K562 (cell line): ENCODE measurements around the gene CRKL. TPM values are rescaled to one million over a fixed set of nuclear protein-coding genes. Genes with fewer than 3 reads are reported as not detected.

Experiments used
- ATF1 ChIP-seq, 2 experiments: fragments of 450-650 bp in 1 of 2; IDR thresholded peaks; 2 replicates each; pipeline ENCODE4 v1.6.1; 2016; ENCODE audit warnings: missing compliant biosample characterization in 1 of 2, missing genetic modification characterization in 1 of 2
- BRD4 ChIP-seq: fragments of 200-600 bp; sonication (generic); IDR thresholded peaks from 2 replicates; pipeline ENCODE4 v1.6.1; 2017; ENCODE audit warnings: inconsistent platforms
- CHD1 ChIP-seq: fragments of 200-600 bp; sonication (generic); IDR thresholded peaks from one replicate; pipeline ENCODE4 v1.6.1; 2012; ENCODE audit warnings: mild to moderate bottlenecking, moderate library complexity, low read length, inconsistent platforms
- DIDO1 ChIP-seq: fragments of 450-650 bp; IDR thresholded peaks from 2 replicates; pipeline ENCODE4 v1.6.1; 2016; ENCODE audit warnings: low read depth, missing biosample characterization, missing genetic modification characterization
- ERF ChIP-seq: fragments of 450-650 bp; formaldehyde crosslinking; IDR thresholded peaks from 2 replicates; pipeline ENCODE4 v1.4.0; 2020; ENCODE audit warnings: mild to moderate bottlenecking, mixed read lengths
- HDAC3 ChIP-seq: fragments of 450-650 bp; IDR thresholded peaks from 2 replicates; pipeline ENCODE4 v1.6.1; 2018; ENCODE audit warnings: borderline replicate concordance, mild to moderate bottlenecking, moderate library complexity; ENCODE audit not compliant: partially characterized antibody
- HES1 ChIP-seq: fragments of 450-650 bp; IDR thresholded peaks from 2 replicates; pipeline ENCODE4 v1.6.1; 2016; ENCODE audit warnings: low read depth, mild to moderate bottlenecking, moderate library complexity
- IRF2 ChIP-seq: sonication (generic); formaldehyde crosslinking; IDR thresholded peaks from 2 replicates; pipeline ENCODE4 v1.8.1; 2022; ENCODE audit warnings: mild to moderate bottlenecking, missing genetic modification reagents
- MECOM ChIP-seq: fragments of 250-450 bp; sonication (Bioruptor Pico); IDR thresholded peaks from 2 replicates; pipeline ENCODE4 v1.8.0; 2022; ENCODE audit warnings: inconsistent platforms
- MLLT1 ChIP-seq, 2 experiments: fragments of 450-650 bp; IDR thresholded peaks; 2 replicates each; pipeline ENCODE4 v1.6.1; 2016
- PHB ChIP-seq: fragments of 250-450 bp; sonication (Bioruptor Pico); IDR thresholded peaks from 2 replicates; pipeline ENCODE4 v1.5.0; 2021
- RFX7 ChIP-seq: fragments of 250-450 bp; sonication (Bioruptor Pico); IDR thresholded peaks from 2 replicates; pipeline ENCODE4 v1.5.1; 2021; ENCODE audit warnings: mild to moderate bottlenecking
- ZBTB1 ChIP-seq: sonication (generic); formaldehyde crosslinking; IDR thresholded peaks from 2 replicates; pipeline ENCODE4 v1.8.1; 2023; ENCODE audit warnings: missing genetic modification reagents, low read depth, mild to moderate bottlenecking, borderline replicate concordance
- ZNF655 ChIP-seq: fragments of 250-450 bp; sonication (Bioruptor Pico); IDR thresholded peaks from 2 replicates; pipeline ENCODE4 v1.5.0; 2021
- ZNF75A ChIP-seq: fragments of 450-650 bp; formaldehyde crosslinking; IDR thresholded peaks from 2 replicates; pipeline ENCODE4 v1.4.0; 2020; ENCODE audit warnings: mild to moderate bottlenecking
- polyA plus RNA-seq, 8 experiments: library from polyadenylated mRNA; depleted of rRNA in 4 of 8; stranded (reverse) in 5 of 8; unstranded in 3 of 8; fragments of >200 nt; fragmentation: Nextera tagmentation in 2 of 8; fragmentation: Illumina TruSeq in 1 of 8; extraction: Ambion mirVana in 2 of 8; extraction: Trizol in 1 of 8; gene quantifications; 2 replicates each; pipeline versions ENCODE4 v1.2.1 to v1.2.3, GENCODE V29; 2011 to 2014; ENCODE audit warnings: inconsistent platforms in 1 of 8, missing spikeins in 1 of 8
- total RNA-seq, 7 experiments: library from RNA; depleted of rRNA in 6 of 7; stranded (reverse); fragments of >200 nt in 6 of 7; fragmentation: Illumina TruSeq in 2 of 7; extraction: Trizol in 2 of 7; gene quantifications; 2 replicates each; pipeline versions ENCODE4 v1.2.1 to v1.2.3, GENCODE V29; 2011 to 2021; ENCODE audit warnings: low replicate concordance in 1 of 7
- TF ChIP-seq, protein P1 (sequence below): fragments of 250-450 bp; sonication (Bioruptor Pico); IDR thresholded peaks from 2 replicates; pipeline ENCODE4 v1.4.0; 2020; ENCODE audit warnings: mild to moderate bottlenecking, moderate library complexity, borderline replicate concordance

The CRKL gene
- total and polyA plus RNA-seq, 9 of the 15 experiments (the other 6 are each of a cell fraction or from before 2014, with no cell fraction given) = 100 to 263 (median 124) TPM

- TF ChIP-seq ZNF655 (no peak), HDAC3 (no peak), MLLT1 (IDR thresholded peaks at IDR 0.05) (no peak), MECOM (CRISPR knock-in tag) (no peak), CHD1 (peak; percentile 5), DIDO1 (tag) (no peak), ZNF75A (CRISPR knock-in tag) (peak; percentile 55; the same call in 1 of the 2 replicates), RFX7 (peak; percentile 8; the same call in 1 of the 2 replicates), ZBTB1 (CRISPR knock-in tag) (no peak), IRF2 (no peak), BRD4 (peak; percentile 87; the same call in 1 of the 2 replicates), ATF1 (CRISPR knock-in tag; IDR thresholded peaks at IDR 0.05) (no peak), ATF1 (tag; IDR thresholded peaks at IDR 0.05) (no peak), PHB (CRISPR knock-in tag) (no peak), HES1 (no peak), ERF (CRISPR knock-in tag) (peak; percentile 98)
- TF ChIP-seq, protein P1, sequence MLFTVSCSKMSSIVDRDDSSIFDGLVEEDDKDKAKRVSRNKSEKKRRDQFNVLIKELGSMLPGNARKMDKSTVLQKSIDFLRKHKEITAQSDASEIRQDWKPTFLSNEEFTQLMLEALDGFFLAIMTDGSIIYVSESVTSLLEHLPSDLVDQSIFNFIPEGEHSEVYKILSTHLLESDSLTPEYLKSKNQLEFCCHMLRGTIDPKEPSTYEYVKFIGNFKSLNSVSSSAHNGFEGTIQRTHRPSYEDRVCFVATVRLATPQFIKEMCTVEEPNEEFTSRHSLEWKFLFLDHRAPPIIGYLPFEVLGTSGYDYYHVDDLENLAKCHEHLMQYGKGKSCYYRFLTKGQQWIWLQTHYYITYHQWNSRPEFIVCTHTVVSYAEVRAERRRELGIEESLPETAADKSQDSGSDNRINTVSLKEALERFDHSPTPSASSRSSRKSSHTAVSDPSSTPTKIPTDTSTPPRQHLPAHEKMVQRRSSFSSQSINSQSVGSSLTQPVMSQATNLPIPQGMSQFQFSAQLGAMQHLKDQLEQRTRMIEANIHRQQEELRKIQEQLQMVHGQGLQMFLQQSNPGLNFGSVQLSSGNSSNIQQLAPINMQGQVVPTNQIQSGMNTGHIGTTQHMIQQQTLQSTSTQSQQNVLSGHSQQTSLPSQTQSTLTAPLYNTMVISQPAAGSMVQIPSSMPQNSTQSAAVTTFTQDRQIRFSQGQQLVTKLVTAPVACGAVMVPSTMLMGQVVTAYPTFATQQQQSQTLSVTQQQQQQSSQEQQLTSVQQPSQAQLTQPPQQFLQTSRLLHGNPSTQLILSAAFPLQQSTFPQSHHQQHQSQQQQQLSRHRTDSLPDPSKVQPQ (CRISPR knock-in tag) = peak; percentile 88; the same call in 1 of the 2 replicates
Measured at GRCh38 chr22:21001601-21002325, 84.6 kb downstream of the CRKL start, which contains the start of gene THAP7 (continued).
